RWPE2 (cell line): Measurements from ENCODE around the gene TMEM63C.
A peak's percentile ranks its signal among the peaks of the same experiment; 100 is the strongest.

ENCODE experiments used
- ATAC-seq: fragments of 200-7000 bp; cut with Tn5 transposase; 3 replicates; pipeline ENCODE4 v1.9.1; 2021; ENCODE audit warnings: low read depth
- DNase-seq: peaks from one replicate; pipeline ENCODE4 v3.0.0-alpha.2; 2020; ENCODE audit warnings: low spot score
- H3K27ac ChIP-seq: fragments of 450-650 bp; 2 replicates; pipeline ENCODE4 v1.5.1; 2017; ENCODE audit warnings: mild to moderate bottlenecking; ENCODE audit not compliant: poor library complexity, severe bottlenecking
- H3K27me3 ChIP-seq: fragments of 250-450 bp; sonication (Bioruptor Pico); 2 replicates; pipeline ENCODE4 v1.5.1; 2021; ENCODE audit warnings: mild to moderate bottlenecking, moderate library complexity; ENCODE audit not compliant: insufficient read depth, poor library complexity, severe bottlenecking
- H3K36me3 ChIP-seq: fragments of 250-450 bp; sonication (Bioruptor Pico); 2 replicates; pipeline ENCODE4 v1.5.1; 2020; ENCODE audit warnings: low read depth, mild to moderate bottlenecking, moderate library complexity
- H3K4me1 ChIP-seq: fragments of 250-450 bp; sonication (Bioruptor Pico); 2 replicates; pipeline ENCODE4 v1.5.1; 2021; ENCODE audit warnings: mild to moderate bottlenecking, moderate library complexity; ENCODE audit not compliant: insufficient read depth, poor library complexity, severe bottlenecking
- H3K4me3 ChIP-seq: fragments of 250-450 bp; sonication (Bioruptor Pico); 2 replicates; pipeline ENCODE4 v1.5.1; 2021; ENCODE audit warnings: mild to moderate bottlenecking, moderate library complexity; ENCODE audit not compliant: severe bottlenecking
- H3K9me3 ChIP-seq: fragments of 250-450 bp; sonication (Bioruptor Pico); 2 replicates; pipeline ENCODE4 v1.5.1; 2021; ENCODE audit warnings: mild to moderate bottlenecking, moderate library complexity; ENCODE audit not compliant: severe bottlenecking
- CTCF ChIP-seq: fragments of 450-650 bp; IDR thresholded peaks from one replicate; pipeline ENCODE4 v1.5.1; 2017; ENCODE audit warnings: mild to moderate bottlenecking, moderate library complexity; ENCODE audit not compliant: poor library complexity, severe bottlenecking

The TMEM63C gene

GRCh38 chr14:77139540-77140358 lies 41.8 kb upstream of the TMEM63C start:
- peak; percentile 74 for TF ChIP-seq CTCF
- peaks cover 5% of the 10 kb centered on the region for H3K4me1 ChIP-seq
- H3K4me3 ChIP-seq = no peak overlapping the region
- H3K27me3 ChIP-seq = peaks cover 86% of the 10 kb centered on the region
- H3K9me3 ChIP-seq = no peaks in the 10 kb centered on the region
- H3K27ac ChIP-seq = no peak overlapping the region
- DNase-seq (no peak), ATAC-seq (peak; percentile 44)
- no peaks in the 10 kb centered on the region for H3K36me3 ChIP-seq

- no peaks in the 10 kb centered on the region for H3K9me3 ChIP-seq
- ATAC-seq (peak; percentile 8), DNase-seq (no peak)
- no peak overlapping the region for H3K27ac ChIP-seq
- H3K36me3 ChIP-seq = no peaks in the 10 kb centered on the region
- peaks cover 5% of the 10 kb centered on the region for H3K4me1 ChIP-seq
- TF ChIP-seq CTCF = no peak
- H3K27me3 ChIP-seq = peaks cover 90% of the 10 kb centered on the region
- H3K4me3 ChIP-seq = peak overlapping the region; percentile 22
Measured at GRCh38 chr14:77140359-77141213, 41.0 kb upstream of the TMEM63C start.

- peaks cover 5% of the 10 kb centered on the region for H3K4me1 ChIP-seq
- ATAC-seq (peak; percentile 66), DNase-seq (no peak)
- peaks cover 91% of the 10 kb centered on the region for H3K27me3 ChIP-seq
- peak; percentile 65 for TF ChIP-seq CTCF
- H3K4me3 ChIP-seq = peak within 1 kb of the TSS; percentile 22
- no peak within 1 kb of the TSS for H3K27ac ChIP-seq
- no peaks in the 10 kb centered on the region for H3K36me3 ChIP-seq
- no peaks in the 10 kb centered on the region for H3K9me3 ChIP-seq
Measured at GRCh38 chr14:77141214-77142004, 40.2 kb upstream of the TMEM63C start, which contains the start of gene ZDHHC22. TSS of gene ZDHHC22 (minus strand) at chr14:77141791. CDS start at chr14:77139738, 2,053 bp downstream.

GRCh38 chr14:77142005-77142800 lies 39.4 kb upstream of the TMEM63C start:
- TF ChIP-seq CTCF = no peak
- Histone ChIP-seq H3K27me3 (peaks cover 96% of the 10 kb centered on the region), H3K9me3 (no peaks in the 10 kb centered on the region), H3K4me3 (no peak overlapping the region), H3K4me1 (peaks cover 5% of the 10 kb centered on the region), H3K27ac (no peak overlapping the region), H3K36me3 (no peaks in the 10 kb centered on the region)
- DNase-seq (no peak), ATAC-seq (no peak)
